ENCODE data around the gene CCR4. TPM values are rescaled to one million over a fixed set of nuclear protein-coding genes. Genes with fewer than 3 reads are reported as not detected.

CCR4 gene
- total and polyA plus RNA-seq, 2 of the 8 experiments (the other 6 are each of a cell fraction or from before 2014, with no cell fraction given), result 0.11 to 0.15 TPM

DNA sequence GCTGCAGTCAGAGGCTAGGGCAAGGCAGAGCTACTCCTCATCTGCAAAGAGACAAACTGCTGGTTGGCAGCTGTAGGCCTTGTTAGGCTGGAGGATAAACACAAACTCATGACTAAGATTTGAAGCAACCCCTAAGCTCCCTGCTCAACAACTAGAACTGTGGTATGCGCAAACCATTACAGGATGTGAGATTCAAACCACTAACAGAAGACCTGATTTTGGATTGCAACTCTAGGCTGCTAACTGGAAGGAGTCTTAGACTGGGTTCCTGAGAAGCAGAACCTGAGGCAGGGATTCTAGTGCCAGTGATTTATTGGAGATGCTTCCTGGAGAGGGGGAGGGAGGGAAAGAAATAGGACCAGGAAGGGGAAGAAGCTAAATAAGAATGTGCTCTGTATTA lies 22.5 kb downstream of the CCR4 start (continued):
- TF ChIP-seq, protein P1, sequence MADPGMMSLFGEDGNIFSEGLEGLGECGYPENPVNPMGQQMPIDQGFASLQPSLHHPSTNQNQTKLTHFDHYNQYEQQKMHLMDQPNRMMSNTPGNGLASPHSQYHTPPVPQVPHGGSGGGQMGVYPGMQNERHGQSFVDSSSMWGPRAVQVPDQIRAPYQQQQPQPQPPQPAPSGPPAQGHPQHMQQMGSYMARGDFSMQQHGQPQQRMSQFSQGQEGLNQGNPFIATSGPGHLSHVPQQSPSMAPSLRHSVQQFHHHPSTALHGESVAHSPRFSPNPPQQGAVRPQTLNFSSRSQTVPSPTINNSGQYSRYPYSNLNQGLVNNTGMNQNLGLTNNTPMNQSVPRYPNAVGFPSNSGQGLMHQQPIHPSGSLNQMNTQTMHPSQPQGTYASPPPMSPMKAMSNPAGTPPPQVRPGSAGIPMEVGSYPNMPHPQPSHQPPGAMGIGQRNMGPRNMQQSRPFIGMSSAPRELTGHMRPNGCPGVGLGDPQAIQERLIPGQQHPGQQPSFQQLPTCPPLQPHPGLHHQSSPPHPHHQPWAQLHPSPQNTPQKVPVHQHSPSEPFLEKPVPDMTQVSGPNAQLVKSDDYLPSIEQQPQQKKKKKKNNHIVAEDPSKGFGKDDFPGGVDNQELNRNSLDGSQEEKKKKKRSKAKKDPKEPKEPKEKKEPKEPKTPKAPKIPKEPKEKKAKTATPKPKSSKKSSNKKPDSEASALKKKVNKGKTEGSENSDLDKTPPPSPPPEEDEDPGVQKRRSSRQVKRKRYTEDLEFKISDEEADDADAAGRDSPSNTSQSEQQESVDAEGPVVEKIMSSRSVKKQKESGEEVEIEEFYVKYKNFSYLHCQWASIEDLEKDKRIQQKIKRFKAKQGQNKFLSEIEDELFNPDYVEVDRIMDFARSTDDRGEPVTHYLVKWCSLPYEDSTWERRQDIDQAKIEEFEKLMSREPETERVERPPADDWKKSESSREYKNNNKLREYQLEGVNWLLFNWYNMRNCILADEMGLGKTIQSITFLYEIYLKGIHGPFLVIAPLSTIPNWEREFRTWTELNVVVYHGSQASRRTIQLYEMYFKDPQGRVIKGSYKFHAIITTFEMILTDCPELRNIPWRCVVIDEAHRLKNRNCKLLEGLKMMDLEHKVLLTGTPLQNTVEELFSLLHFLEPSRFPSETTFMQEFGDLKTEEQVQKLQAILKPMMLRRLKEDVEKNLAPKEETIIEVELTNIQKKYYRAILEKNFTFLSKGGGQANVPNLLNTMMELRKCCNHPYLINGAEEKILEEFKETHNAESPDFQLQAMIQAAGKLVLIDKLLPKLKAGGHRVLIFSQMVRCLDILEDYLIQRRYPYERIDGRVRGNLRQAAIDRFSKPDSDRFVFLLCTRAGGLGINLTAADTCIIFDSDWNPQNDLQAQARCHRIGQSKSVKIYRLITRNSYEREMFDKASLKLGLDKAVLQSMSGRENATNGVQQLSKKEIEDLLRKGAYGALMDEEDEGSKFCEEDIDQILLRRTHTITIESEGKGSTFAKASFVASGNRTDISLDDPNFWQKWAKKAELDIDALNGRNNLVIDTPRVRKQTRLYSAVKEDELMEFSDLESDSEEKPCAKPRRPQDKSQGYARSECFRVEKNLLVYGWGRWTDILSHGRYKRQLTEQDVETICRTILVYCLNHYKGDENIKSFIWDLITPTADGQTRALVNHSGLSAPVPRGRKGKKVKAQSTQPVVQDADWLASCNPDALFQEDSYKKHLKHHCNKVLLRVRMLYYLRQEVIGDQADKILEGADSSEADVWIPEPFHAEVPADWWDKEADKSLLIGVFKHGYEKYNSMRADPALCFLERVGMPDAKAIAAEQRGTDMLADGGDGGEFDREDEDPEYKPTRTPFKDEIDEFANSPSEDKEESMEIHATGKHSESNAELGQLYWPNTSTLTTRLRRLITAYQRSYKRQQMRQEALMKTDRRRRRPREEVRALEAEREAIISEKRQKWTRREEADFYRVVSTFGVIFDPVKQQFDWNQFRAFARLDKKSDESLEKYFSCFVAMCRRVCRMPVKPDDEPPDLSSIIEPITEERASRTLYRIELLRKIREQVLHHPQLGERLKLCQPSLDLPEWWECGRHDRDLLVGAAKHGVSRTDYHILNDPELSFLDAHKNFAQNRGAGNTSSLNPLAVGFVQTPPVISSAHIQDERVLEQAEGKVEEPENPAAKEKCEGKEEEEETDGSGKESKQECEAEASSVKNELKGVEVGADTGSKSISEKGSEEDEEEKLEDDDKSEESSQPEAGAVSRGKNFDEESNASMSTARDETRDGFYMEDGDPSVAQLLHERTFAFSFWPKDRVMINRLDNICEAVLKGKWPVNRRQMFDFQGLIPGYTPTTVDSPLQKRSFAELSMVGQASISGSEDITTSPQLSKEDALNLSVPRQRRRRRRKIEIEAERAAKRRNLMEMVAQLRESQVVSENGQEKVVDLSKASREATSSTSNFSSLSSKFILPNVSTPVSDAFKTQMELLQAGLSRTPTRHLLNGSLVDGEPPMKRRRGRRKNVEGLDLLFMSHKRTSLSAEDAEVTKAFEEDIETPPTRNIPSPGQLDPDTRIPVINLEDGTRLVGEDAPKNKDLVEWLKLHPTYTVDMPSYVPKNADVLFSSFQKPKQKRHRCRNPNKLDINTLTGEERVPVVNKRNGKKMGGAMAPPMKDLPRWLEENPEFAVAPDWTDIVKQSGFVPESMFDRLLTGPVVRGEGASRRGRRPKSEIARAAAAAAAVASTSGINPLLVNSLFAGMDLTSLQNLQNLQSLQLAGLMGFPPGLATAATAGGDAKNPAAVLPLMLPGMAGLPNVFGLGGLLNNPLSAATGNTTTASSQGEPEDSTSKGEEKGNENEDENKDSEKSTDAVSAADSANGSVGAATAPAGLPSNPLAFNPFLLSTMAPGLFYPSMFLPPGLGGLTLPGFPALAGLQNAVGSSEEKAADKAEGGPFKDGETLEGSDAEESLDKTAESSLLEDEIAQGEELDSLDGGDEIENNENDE (IDR thresholded peaks at IDR 0.05; ENCODE audit: insufficient replicate concordance, low read length), result no peak
- TF ChIP-seq RFX5 (IDR thresholded peaks at IDR 0.05; ENCODE audit: borderline replicate concordance, low read depth, low read length), result no peak
- TF ChIP-seq MAFK (IDR thresholded peaks at IDR 0.05; ENCODE audit: low read depth, low read length), result no peak
- no peak for TF ChIP-seq SIX5 (IDR thresholded peaks at IDR 0.05; ENCODE audit: low read depth, low read length)
- no peak for TF ChIP-seq CHD1 (IDR thresholded peaks at IDR 0.05; ENCODE audit: low read depth, low read length)
- no peak for TF ChIP-seq KDM4A (IDR thresholded peaks at IDR 0.05; ENCODE audit: low read depth, low read length, severe bottlenecking)
- TF ChIP-seq TAF7 (optimal IDR thresholded peaks at IDR 0.05; ENCODE audit: borderline replicate concordance, low read depth, low read length), result no peak
- no peak for TF ChIP-seq SP2 (IDR thresholded peaks at IDR 0.05; ENCODE audit: low read length)
- no peak for TF ChIP-seq KDM5A (IDR thresholded peaks at IDR 0.05; ENCODE audit: low read length)
- TF ChIP-seq ASH2L (IDR thresholded peaks at IDR 0.05; ENCODE audit: low read length), result no peak
- no peak for TF ChIP-seq BCL11A (IDR thresholded peaks at IDR 0.05; ENCODE audit: low read depth in 2 of 2, low read length in 2 of 2)

All from H1 (cell line).